ENCODE results near the gene ZNF445.
"Not testable (repeated sequence)": the region's sequence is repeated elsewhere in the genome, so short reads cannot be mapped to it uniquely, and the experiment has no call there.

Gene ZNF445

GRCh38 chr3:44429459-44429858 is 48.0 kb downstream of the ZNF445 start:
- no peak for DNase-seq

GRCh38 chr3:44428910-44429309 is 48.6 kb downstream of the ZNF445 start:
- DNase-seq, result no peak

DNA sequence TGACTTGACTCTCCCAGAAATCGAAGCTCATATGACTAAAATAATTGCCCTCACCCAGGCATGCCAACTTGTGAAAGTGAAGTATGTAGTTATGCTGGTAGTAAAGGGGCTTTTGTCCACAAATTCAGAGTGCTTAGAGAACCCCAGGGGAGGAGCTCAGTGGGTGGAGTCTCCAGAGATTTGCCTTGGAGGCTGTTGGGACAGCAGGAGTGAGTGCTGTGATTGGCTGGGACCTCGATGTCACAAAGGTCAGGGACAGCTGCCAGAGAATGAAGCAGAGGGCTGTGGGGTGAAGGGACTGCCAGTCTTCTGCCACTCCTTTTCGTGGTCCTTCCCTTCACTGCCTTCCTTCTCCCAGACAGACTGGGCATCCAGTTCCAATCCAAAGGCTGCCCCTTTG is 49.8 kb downstream of the ZNF445 start:
- no peak for DNase-seq

DNA sequence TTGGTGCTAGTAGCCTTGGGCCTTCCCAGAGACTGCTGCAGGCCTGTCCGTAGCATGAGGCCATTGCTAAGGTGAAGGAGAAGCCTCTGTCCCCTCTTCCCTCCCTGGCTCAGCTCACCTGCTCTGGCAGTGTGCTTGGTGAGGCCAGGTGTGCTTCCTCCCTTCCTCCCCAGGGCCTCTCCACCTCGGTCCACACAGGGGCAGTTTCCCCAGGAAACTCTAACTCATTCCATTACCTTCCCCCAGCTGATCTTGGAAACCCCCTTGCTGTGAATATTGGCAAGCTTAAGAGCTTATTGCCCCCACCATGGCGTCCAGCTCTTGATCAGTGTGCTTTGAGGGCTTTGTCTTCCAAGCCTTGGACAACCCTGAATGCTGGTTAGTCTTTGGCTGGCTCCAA is 52.7 kb downstream of the ZNF445 start:
- no peak for DNase-seq

DNA sequence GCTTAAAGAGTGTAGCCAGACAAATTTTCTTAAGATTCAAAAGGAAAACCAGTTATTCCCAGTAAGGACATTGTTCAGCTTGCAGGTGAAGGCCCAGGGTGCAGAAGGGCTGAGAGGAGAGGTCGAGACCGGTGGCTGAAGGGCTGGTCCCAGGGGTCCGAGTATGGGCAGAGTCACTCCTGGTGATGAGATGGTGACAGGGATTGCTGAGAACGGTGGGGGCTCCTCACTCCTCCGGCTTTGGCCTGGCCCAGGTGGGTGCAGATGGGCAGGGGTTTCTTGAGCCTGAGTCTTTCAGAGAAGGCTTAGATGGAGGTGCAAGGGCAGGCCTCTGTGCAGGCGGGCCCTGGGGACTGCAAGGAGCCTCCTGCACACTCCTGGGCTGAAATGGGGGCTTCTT is 56.2 kb downstream of the ZNF445 start:
- DNase-seq, result no peak

DNA sequence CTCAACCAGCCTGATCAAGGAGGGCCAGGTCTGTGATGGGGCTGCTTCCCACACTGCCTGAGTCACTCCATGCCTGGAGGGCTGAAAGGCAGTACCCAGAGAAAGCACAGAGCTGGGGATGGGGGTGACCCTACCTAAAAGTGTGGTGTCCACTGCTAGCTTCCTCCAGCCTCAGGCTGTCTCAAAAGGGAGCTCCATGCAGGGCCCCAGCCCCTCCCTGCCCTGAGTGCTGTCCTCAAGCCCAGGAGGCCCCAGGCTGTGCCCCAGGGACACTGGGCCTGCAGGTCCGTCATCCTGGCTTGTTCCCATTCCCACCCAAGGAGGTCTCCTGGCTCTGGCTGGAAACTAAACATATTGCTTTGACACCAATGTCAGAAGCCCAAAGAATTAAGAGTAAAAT is 56.8 kb downstream of the ZNF445 start:
- DNase-seq, result no peak

- DNase-seq, result no peak
These were observed 57.4 kb downstream of the ZNF445 start for GRCh38 chr3:44419923-44420650.

DNA sequence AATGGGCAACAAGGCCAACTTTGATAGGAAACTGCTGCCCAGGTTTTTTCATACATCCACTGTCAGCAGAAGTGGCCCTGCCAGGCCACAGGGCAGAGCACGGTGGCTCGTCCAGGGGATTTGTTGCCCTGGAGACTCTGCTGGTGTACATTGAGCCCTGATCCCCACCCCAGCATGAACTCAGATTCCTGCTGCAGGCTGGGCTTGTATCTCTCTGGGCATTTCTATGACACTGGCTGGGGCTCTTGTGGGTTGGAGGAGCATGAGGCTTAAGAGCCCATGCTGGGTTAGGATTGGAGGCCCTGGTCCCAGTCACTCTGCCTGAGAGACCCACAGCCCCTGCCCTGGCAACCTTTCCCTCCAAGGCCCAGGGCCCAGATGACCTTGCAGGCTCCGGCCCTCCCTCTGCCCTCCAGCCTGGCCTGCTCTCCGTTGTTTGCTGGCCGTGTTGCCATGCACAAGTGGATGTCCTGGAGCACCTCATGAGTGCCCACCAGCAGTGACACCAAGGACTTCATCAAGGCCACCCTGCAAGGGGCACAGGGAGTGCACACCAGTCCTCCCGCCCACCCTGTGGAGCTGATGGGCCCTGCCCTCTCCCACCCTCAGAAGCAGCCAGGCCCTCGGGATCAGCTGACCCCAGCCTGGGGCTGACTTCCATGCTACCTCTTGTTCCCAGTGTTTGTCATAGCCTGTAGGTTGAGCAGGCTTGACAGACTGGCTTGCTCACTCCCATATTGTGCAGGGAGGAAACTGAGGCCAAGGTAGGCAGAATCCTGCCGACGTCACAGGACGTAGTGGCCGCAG is 58.2 kb downstream of the ZNF445 start:
- DNase-seq, result no peak

DNA sequence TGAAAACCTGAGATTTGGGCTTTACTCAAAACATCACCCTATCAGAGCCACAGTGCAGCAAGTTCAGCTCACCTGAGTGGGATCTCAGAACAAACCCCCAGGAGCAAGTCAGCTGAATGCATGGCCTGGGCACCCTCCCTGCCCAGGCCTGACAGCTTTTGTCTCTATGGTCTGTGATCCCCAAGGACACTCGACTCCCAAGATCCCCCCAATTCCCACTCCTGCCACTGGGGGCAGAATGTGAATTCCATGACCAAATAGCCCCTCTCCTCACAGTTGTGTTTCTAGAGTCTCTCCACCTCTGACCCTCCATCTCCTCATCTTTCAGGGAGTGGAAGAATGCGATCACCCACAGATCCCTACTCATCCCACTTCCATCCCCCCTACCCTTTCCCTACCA is 58.9 kb downstream of the ZNF445 start:
- no peak for DNase-seq

DNA sequence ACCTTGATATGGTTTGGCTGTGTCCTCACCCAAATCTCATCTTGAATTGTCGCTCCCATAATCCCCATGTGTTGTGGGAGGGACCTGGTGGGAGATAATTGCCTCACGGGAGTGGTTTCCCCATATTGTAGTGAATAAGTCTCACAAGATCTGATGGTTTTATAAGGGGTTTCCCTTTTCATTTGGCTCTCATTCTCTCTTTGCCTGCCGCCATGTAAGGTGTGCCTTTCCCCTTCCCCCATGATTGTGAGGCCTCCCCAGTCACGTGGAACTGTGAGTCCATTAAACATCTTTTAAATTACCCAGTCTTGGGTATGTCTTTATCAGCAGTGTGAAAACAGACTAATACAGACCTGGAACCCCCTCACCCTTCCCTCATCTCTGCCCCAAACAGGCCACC is 59.4 kb downstream of the ZNF445 start:
- not testable (repeated sequence) for DNase-seq

DNA sequence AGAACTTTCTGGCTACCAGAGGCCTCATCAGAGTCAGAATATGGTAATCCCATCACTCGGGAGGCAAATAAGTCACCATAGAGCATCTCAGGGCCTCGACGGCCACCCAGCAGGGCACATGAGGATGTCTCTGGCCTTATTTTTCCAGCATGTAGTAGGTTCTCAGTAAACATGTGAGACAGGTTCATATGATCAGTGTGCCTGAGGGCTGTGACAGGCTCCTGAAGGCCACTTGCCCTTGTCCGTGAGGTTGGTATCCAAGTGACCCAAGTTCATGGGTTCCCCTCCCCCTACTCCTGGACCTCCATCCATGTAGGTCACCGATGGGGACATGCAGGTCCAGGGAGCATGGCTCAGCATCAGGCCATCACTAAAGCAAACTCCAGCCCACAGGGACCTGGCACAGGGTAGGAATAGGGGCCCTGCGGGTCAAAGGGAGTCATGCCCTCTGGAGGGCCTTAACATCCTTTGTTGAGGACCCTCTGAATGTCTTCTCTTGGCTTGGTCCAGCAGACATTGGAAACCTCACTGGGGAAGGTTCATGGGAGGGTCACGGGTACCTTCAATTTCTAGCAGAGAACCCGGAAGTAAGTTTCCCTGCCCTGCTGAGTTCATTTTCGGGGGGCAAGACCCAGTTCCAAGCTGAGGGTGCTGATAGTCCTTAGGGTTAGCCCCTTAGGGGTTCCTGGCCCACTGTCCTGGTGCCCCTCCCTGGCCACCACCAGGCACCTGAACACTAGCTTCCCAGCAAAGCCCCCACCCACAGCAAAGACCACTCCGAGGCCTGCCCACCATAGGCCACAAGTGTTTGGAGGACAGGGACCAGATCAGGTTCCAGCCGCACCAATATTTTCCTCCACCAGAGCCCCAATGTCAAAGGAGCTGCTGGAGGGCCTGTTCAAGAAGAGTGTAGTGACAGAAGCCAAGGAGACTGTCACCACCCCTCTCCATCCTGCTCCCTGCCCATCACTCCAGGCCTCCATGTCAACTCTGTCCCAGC is 61.1 kb downstream of the ZNF445 start:
- no peak for DNase-seq

- no peak for DNase-seq
These were observed 62.0 kb downstream of the ZNF445 start for GRCh38 chr3:44415421-44415820.

GRCh38 chr3:44414517-44415090 is 62.9 kb downstream of the ZNF445 start:
- no peak for DNase-seq

GRCh38 chr3:44412365-44412764 is 65.1 kb downstream of the ZNF445 start:
- no peak for DNase-seq

- DNase-seq, result no peak
These were observed 66.3 kb downstream of the ZNF445 start for GRCh38 chr3:44411031-44411645.

GRCh38 chr3:44409640-44410410 is 67.6 kb downstream of the ZNF445 start:
- no peak for DNase-seq

DNA sequence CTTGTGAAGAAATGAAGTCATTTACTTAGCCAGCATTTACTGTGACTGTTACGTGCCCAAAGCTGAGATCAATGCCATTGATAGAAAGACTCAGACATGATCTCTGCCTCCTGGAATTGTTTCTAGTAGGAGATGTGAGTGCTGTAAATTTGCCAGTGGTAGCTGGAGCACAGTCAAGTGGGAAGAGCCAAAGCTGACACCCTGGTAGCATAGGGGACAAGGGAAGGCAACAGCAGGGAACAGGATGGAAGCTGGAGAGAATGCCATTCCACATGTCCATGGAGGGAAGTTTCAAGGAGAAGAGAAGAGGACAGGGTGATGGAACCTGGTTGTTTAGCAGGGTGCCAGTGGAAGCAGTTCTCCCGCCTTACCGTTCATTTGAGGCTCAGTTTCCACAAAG is 74.9 kb downstream of the ZNF445 start:
- DNase-seq, result no peak

DNA sequence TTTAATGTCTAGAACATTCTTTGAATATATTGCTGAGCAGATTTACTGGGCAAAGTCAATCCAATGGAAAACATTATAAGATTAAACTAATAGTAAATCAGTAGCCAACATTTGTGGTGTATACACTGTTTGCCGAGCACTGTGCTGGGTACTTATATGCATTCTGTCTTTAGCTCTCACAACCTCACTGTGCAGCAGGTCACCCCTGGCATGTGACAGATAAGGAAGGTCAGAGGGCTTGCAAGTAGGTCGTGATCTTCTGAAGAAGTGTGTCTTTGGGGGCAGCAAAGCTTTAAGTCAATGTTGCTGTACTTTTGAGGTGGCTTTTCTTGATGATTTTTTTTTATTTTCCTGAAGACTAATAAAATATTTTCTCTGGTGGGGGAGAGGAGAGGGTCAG is 76.7 kb downstream of the ZNF445 start:
- no peak for DNase-seq

DNA sequence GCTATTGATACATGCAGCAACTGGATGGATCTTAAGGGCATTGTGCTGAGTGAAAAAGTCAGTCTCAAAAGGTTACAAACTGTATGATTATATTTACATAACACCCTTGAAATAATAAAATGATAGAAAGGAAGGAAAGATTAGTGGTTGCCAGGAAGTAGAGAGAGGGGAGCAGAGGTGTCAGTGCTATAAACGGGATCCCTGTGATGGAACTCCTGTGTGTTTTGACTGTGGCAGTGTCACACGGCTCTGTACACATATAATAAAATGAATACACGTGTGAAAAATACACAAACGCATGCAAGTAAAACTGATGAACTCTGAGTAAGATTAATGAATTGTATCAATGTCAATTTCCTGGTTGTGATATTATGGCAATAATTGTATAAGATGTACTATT is 78.6 kb downstream of the ZNF445 start:
- no peak for DNase-seq

GRCh38 chr3:44398271-44398670 is 79.2 kb downstream of the ZNF445 start:
- DNase-seq, result not testable (repeated sequence)

Measured in NCI-H1694 (cell line).